SH-SY5Y (cell line): Measurements from ENCODE around the gene RPL31.

Experiments used
- GATA2 ChIP-seq: IDR thresholded peaks from 2 replicates; pipeline ENCODE4 v1.6.1; 2011; ENCODE audit warnings: mild to moderate bottlenecking, low read depth, low read length
- GATA3 ChIP-seq: IDR thresholded peaks from 2 replicates; pipeline ENCODE4 v1.6.1; 2011; ENCODE audit warnings: low read depth, mild to moderate bottlenecking, low read length, moderate library complexity

GRCh38 chr2:101001691-101002561, at the start of gene RPL31:
- TF ChIP-seq GATA2 (no peak), GATA3 (no peak)
